ENCODE results near the gene TP53I13.

TP53I13 gene

DNA sequence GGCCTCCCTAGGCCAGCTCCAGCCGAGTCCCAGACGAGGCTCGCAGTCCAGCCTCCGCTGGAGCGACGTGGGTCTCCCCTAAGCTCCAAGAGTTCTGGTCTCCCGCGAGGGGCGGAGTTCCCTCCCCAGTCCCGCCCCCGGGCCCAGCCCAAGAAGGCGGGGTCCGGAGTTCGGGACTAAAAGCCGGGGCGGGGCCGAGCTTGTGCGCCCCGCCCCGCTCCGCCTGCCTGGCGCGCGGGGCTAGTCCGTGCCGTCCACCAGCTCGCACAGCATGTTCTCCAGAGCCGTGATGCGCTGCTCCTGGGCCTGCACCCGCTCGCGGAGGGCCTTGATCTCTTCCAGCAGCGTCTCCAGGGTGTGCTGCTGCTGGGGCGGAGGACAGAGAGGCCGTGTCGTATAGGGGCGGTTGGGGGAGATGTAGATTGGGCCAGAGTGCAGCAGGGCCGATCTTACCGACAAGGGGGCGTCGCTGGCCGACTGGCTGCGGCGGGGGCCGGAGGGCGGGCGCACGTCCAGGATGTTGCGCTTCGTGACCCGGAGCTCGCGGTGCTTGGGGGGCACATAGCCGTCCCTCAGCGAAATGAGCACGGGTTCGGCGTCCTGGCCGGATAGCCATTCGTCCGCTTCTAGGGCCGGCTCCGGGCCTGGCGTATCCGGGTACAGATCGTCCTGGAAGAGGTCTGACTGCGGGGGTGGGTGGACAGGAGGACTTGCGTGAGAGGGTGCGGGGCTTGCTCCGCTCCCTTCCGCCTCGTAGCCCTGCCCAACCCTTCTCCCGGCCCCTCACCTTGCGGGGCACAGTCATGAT lies 47.2 kb downstream of the TP53I13 start:
- peak; percentile 94 for DNase-seq (ENCODE audit: low spot score)

- DNase-seq (ENCODE audit: low spot score), result no peak
Measured at GRCh38 chr17:29616300-29617048, 48.0 kb downstream of the TP53I13 start.

DNA sequence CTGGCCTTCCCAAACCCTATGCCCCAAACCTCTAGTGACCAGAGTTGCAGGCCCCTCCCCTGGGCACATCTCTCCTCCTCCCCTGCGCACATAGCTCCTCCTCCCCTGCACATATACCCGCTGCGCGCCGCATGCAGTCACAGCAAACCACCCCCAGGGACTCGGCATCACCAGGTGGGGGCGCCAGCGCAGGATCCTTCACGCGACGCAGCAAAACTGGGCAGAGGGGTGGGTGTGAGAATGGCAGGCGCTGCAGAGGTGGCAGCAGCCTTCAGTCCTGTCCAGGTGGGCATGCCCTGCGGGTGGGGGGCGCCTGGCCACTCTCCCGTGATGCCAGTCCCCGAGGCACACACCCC lies 48.6 kb downstream of the TP53I13 start:
- DNase-seq (ENCODE audit: low spot score), result peak; percentile 91

DNA sequence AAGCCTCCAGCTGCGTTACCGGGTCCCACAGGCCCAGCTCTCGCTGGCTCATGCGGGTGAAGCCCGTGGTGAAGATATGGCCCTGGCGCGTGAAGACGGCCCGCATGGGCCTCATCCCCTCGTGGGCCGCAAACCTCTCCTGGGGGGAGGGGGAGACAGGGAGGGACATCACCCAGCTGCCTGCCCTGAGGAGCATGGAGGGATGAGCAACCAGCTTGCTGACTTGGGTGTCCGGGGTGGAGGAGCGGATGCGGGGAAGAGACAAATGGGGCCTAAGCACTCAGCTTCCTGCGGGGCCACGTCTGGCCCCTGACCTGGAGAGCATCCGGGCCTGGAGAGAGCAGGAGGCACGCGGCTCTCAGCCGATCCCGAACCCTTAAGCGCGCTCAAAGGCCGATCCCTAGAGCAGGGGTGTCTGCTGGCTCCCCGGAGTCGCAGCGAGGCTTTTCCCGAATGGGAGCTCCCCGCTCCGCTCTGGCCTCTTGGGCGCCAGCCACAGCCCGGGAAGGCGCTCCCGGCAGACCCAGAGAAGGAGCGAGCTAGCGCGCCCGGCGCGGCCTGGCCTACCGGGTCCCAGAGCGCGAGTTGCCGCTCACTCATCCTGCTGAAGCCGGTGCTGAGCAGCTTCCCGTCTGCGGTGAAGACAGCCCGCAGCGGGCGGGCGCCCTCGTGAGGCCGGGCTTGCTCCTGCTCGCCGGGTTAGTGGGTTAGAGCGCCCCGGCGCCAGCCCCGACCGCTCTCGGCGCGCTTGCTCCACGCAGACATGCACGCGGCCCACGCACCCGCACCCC lies 49.2 kb downstream of the TP53I13 start:
- peak; percentile 87 for DNase-seq (ENCODE audit: low spot score)

DNA sequence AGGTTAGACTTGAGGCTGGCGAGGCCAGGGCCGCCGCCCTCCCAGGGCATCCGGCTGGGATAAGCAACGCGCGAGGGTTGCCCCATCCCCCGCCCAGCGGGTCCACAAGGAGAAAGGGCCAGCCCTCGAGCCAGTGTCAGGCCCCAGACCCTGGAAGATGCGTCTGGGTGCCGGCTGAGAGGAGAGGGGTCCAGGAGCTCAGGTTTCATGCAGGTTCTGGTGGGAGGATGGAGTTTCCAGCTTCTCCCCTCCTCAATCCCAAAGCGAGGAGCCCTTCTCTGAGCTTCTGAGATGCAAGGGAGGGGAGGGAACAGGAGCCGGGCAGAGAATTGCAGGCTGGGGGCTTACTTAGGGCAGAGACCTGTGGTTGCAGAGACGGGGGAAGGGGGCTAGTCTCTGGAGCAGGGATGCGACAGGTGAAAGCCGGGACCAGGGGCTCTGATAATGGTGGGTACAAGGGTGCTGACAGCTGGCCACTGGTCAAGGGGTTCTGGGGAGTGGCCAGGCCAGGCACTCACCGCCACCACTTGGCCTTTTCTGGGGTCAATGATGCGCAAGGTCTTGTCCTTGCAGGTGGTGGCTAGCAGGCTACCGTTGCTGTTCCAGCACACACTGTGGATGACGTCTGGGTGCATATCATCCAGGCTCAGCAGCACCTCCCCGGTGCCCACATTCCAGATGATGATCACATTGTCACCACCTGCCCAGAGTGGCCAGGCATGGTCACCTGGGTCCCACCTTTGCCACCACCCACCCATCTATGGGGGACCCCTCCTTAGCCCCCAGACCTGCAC lies 50.0 kb downstream of the TP53I13 start:
- DNase-seq (ENCODE audit: low spot score), result no peak

DNA sequence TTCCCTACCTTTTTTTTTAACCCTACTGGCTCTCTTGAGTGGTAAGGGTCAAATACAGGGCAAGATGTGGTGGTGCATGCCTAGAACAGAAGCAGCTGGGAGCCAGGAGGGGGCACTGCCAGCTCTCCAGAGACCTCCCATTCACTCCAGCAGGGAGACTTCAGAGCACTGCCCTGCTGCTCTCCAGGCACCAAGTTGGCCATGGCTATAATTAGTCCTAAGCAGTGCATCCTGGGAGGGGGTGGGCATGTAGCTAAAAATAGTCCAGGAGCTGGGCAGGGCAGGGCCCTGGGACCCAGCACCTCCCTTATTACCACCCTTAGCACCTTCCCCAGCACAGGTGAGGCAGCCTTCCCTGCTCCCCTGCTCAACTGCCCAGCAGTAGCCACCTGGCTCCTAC lies 50.8 kb downstream of the TP53I13 start:
- peak; percentile 57 for DNase-seq (ENCODE audit: low spot score)

GRCh38 chr17:29620271-29620670 lies 51.8 kb downstream of the TP53I13 start:
- DNase-seq (ENCODE audit: low spot score), result no peak

DNA sequence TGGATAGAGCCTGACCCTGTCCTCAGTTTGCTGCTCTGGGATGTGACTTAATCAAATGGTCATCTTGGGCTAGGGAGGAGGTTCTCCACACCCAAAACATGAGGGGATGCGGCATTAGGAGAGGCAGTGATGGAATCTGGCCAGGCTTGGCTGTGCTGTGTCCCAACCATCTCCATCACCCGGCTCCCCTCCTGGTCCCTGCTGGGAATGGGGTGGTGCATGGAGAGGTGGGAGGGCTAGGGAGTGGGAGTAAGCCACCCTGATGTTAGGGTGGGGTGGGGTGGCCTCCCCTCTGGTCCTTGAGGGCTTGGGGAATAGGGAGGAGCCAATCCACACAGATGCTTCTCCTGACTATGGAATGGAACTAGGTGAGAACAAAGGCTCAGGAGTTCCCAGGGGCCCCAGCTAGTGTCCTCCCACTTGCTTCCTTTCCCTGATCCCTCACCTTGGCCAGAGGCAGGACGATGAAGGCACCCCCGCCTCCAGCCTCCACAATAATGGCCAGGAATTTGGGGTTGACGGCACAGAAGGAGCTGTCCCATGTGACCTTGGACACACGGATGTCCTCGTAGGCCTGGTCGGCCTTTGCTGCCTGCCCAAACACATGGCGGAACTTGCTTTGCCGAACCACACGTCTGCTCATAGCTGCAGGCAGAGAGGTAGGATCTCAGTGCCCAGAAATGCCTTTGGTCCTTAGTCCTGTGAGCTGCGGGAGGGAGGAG lies 52.4 kb downstream of the TP53I13 start:
- DNase-seq (ENCODE audit: low spot score), result no peak

DNA sequence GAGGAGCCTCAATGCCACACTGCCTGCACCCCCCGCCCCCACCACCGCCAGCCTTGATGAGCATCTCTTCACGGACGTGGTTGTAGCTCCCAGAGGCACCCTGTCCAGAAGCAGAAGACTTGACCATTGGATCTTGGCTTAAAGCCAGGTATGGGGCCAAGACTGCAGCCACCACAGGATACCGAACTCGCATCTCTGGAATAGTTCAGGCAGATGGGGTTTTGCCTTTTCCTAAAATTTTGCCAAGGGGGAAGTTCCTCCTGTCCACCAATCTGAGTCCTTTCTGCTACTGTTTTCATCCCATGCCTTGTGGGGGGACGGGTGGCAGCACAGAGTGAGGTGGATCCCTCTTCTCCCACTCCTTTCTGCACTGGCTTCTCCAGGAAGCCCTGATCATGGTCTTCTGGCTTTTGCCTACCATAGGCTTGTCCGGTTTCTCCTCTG lies 53.3 kb downstream of the TP53I13 start:
- DNase-seq (ENCODE audit: low spot score), result peak; percentile 51
